ENCODE measurements around the gene ATP5PO. TPM values are rescaled to one million over a fixed set of nuclear protein-coding genes. Genes with fewer than 3 reads are reported as not detected.
"Not testable (repeated sequence)": the region's sequence is repeated elsewhere in the genome, so short reads cannot be mapped to it uniquely, and the experiment has no call there.

Gene ATP5PO
- total RNA-seq, 1 experiment from 2014 or later = 310 TPM

- Histone ChIP-seq H3K27ac (ENCODE audit: low read length) (no peak overlapping the region), H3K4me2 (ENCODE audit: low read depth, low read length, poor library complexity, severe bottlenecking) (no peak overlapping the region), H2AFZ (ENCODE audit: low read length) (no peak overlapping the region), H4K20me1 (ENCODE audit: insufficient read depth, low read depth, low read length) (no peaks in the 10 kb centered on the region), H3K9me3 (ENCODE audit: low read length) (no peaks in the 10 kb centered on the region), H3K4me3 (ENCODE audit: low read length) (no peak overlapping the region), H3K79me2 (ENCODE audit: low read length) (no peaks in the 10 kb centered on the region), H3K4me1 (ENCODE audit: low read length) (no peaks in the 10 kb centered on the region), H3K27me3 (ENCODE audit: low read length) (no peaks in the 10 kb centered on the region), H3K36me3 (ENCODE audit: insufficient read depth, low read length) (no peaks in the 10 kb centered on the region), H3K9ac (ENCODE audit: low read length) (no peak overlapping the region), H3K9me2 (replicated peaks; ENCODE audit: insufficient read depth, low read length) (no peaks in the 10 kb centered on the region)
- DNase-seq = no peak
Observed at GRCh38 chr21:33866826-33867225, 48.8 kb downstream of the ATP5PO start.

GRCh38 chr21:33865996-33866575 is 49.5 kb downstream of the ATP5PO start:
- Histone ChIP-seq H3K4me2 (ENCODE audit: low read depth, low read length, poor library complexity, severe bottlenecking) (no peak overlapping the region), H4K20me1 (ENCODE audit: insufficient read depth, low read depth, low read length) (no peaks in the 10 kb centered on the region), H3K36me3 (ENCODE audit: insufficient read depth, low read length) (no peaks in the 10 kb centered on the region), H3K27ac (ENCODE audit: low read length) (no peak overlapping the region), H3K4me1 (ENCODE audit: low read length) (no peaks in the 10 kb centered on the region), H3K4me3 (ENCODE audit: low read length) (no peak overlapping the region), H3K27me3 (ENCODE audit: low read length) (no peaks in the 10 kb centered on the region), H3K9me2 (replicated peaks; ENCODE audit: insufficient read depth, low read length) (no peaks in the 10 kb centered on the region), H3K9me3 (ENCODE audit: low read length) (no peaks in the 10 kb centered on the region), H3K9ac (ENCODE audit: low read length) (no peak overlapping the region), H3K79me2 (ENCODE audit: low read length) (no peaks in the 10 kb centered on the region), H2AFZ (ENCODE audit: low read length) (no peak overlapping the region)
- DNase-seq = no peak

GRCh38 chr21:33865176-33865575 is 50.4 kb downstream of the ATP5PO start:
- no peaks in the 10 kb centered on the region for H3K4me1 ChIP-seq (ENCODE audit: low read length)
- DNase-seq = no peak
- H3K27me3 ChIP-seq (ENCODE audit: low read length) = no peaks in the 10 kb centered on the region
- no peaks in the 10 kb centered on the region for H3K79me2 ChIP-seq (ENCODE audit: low read length)
- no peak overlapping the region for H3K4me2 ChIP-seq (ENCODE audit: low read depth, low read length, poor library complexity, severe bottlenecking)
- H3K9me3 ChIP-seq (ENCODE audit: low read length) = no peaks in the 10 kb centered on the region
- H3K9ac ChIP-seq (ENCODE audit: low read length) = no peak overlapping the region
- H3K9me2 ChIP-seq (replicated peaks; ENCODE audit: insufficient read depth, low read length) = no peaks in the 10 kb centered on the region
- no peak overlapping the region for H3K27ac ChIP-seq (ENCODE audit: low read length)
- H4K20me1 ChIP-seq (ENCODE audit: insufficient read depth, low read depth, low read length) = no peaks in the 10 kb centered on the region
- H3K4me3 ChIP-seq (ENCODE audit: low read length) = no peak overlapping the region
- no peaks in the 10 kb centered on the region for H3K36me3 ChIP-seq (ENCODE audit: insufficient read depth, low read length)
- no peak overlapping the region for H2AFZ ChIP-seq (ENCODE audit: low read length)

- Histone ChIP-seq H4K20me1 (ENCODE audit: insufficient read depth, low read depth, low read length) (no peaks in the 10 kb centered on the region), H3K4me1 (ENCODE audit: low read length) (no peaks in the 10 kb centered on the region), H3K27me3 (ENCODE audit: low read length) (no peaks in the 10 kb centered on the region), H3K9me3 (ENCODE audit: low read length) (no peaks in the 10 kb centered on the region), H3K4me2 (ENCODE audit: low read depth, low read length, poor library complexity, severe bottlenecking) (no peak overlapping the region), H2AFZ (ENCODE audit: low read length) (no peak overlapping the region), H3K4me3 (ENCODE audit: low read length) (no peak overlapping the region), H3K9ac (ENCODE audit: low read length) (no peak overlapping the region), H3K27ac (ENCODE audit: low read length) (no peak overlapping the region), H3K36me3 (ENCODE audit: insufficient read depth, low read length) (no peaks in the 10 kb centered on the region), H3K9me2 (replicated peaks; ENCODE audit: insufficient read depth, low read length) (no peaks in the 10 kb centered on the region), H3K79me2 (ENCODE audit: low read length) (no peaks in the 10 kb centered on the region)
- DNase-seq = no peak
Observed at GRCh38 chr21:33864150-33864549, 51.5 kb downstream of the ATP5PO start.

GRCh38 chr21:33863191-33863590 is 52.4 kb downstream of the ATP5PO start:
- not testable (repeated sequence) for H4K20me1 ChIP-seq (ENCODE audit: insufficient read depth, low read depth, low read length); H3K27ac ChIP-seq (ENCODE audit: low read length); H3K79me2 ChIP-seq (ENCODE audit: low read length); H3K9ac ChIP-seq (ENCODE audit: low read length); H3K9me3 ChIP-seq (ENCODE audit: low read length); H3K4me2 ChIP-seq (ENCODE audit: low read depth, low read length, poor library complexity, severe bottlenecking); H3K36me3 ChIP-seq (ENCODE audit: insufficient read depth, low read length); H3K27me3 ChIP-seq (ENCODE audit: low read length); DNase-seq; H3K4me3 ChIP-seq (ENCODE audit: low read length); H3K9me2 ChIP-seq (replicated peaks; ENCODE audit: insufficient read depth, low read length); H2AFZ ChIP-seq (ENCODE audit: low read length); H3K4me1 ChIP-seq (ENCODE audit: low read length)

GRCh38 chr21:33861125-33861524 is 54.5 kb downstream of the ATP5PO start:
- H2AFZ ChIP-seq (ENCODE audit: low read length) = no peak overlapping the region
- no peaks in the 10 kb centered on the region for H3K27me3 ChIP-seq (ENCODE audit: low read length)
- no peak overlapping the region for H3K4me3 ChIP-seq (ENCODE audit: low read length)
- no peaks in the 10 kb centered on the region for H3K4me1 ChIP-seq (ENCODE audit: low read length)
- no peaks in the 10 kb centered on the region for H4K20me1 ChIP-seq (ENCODE audit: insufficient read depth, low read depth, low read length)
- H3K9ac ChIP-seq (ENCODE audit: low read length) = no peak overlapping the region
- H3K4me2 ChIP-seq (ENCODE audit: low read depth, low read length, poor library complexity, severe bottlenecking) = no peak overlapping the region
- H3K79me2 ChIP-seq (ENCODE audit: low read length) = no peaks in the 10 kb centered on the region
- no peaks in the 10 kb centered on the region for H3K9me2 ChIP-seq (replicated peaks; ENCODE audit: insufficient read depth, low read length)
- no peak overlapping the region for H3K27ac ChIP-seq (ENCODE audit: low read length)
- DNase-seq = no peak
- no peaks in the 10 kb centered on the region for H3K36me3 ChIP-seq (ENCODE audit: insufficient read depth, low read length)
- H3K9me3 ChIP-seq (ENCODE audit: low read length) = no peaks in the 10 kb centered on the region

GRCh38 chr21:33860332-33860879 is 55.2 kb downstream of the ATP5PO start:
- no peaks in the 10 kb centered on the region for H3K27me3 ChIP-seq (ENCODE audit: low read length)
- no peaks in the 10 kb centered on the region for H4K20me1 ChIP-seq (ENCODE audit: insufficient read depth, low read depth, low read length)
- no peak for DNase-seq
- no peak overlapping the region for H3K27ac ChIP-seq (ENCODE audit: low read length)
- no peak overlapping the region for H3K9ac ChIP-seq (ENCODE audit: low read length)
- H3K9me2 ChIP-seq (replicated peaks; ENCODE audit: insufficient read depth, low read length) = no peaks in the 10 kb centered on the region
- H3K4me3 ChIP-seq (ENCODE audit: low read length) = no peak overlapping the region
- no peaks in the 10 kb centered on the region for H3K79me2 ChIP-seq (ENCODE audit: low read length)
- no peak overlapping the region for H3K4me2 ChIP-seq (ENCODE audit: low read depth, low read length, poor library complexity, severe bottlenecking)
- H3K36me3 ChIP-seq (ENCODE audit: insufficient read depth, low read length) = no peaks in the 10 kb centered on the region
- no peaks in the 10 kb centered on the region for H3K4me1 ChIP-seq (ENCODE audit: low read length)
- no peaks in the 10 kb centered on the region for H3K9me3 ChIP-seq (ENCODE audit: low read length)
- no peak overlapping the region for H2AFZ ChIP-seq (ENCODE audit: low read length)

GRCh38 chr21:33859373-33860102 is 56.1 kb downstream of the ATP5PO start:
- H3K4me1 ChIP-seq (ENCODE audit: low read length) = peaks cover 6% of the 10 kb centered on the region
- H3K9me2 ChIP-seq (replicated peaks; ENCODE audit: insufficient read depth, low read length) = no peaks in the 10 kb centered on the region
- no peaks in the 10 kb centered on the region for H3K36me3 ChIP-seq (ENCODE audit: insufficient read depth, low read length)

More at GRCh38 chr21:33859373-33860102, 56.1 kb downstream of the ATP5PO start:
- Histone ChIP-seq H3K4me2 (ENCODE audit: low read depth, low read length, poor library complexity, severe bottlenecking) (no peak overlapping the region), H3K27ac (ENCODE audit: low read length) (no peak overlapping the region), H3K27me3 (ENCODE audit: low read length) (no peaks in the 10 kb centered on the region), H3K9ac (ENCODE audit: low read length) (no peak overlapping the region), H2AFZ (ENCODE audit: low read length) (no peak overlapping the region), H3K4me3 (ENCODE audit: low read length) (no peak overlapping the region), H3K79me2 (ENCODE audit: low read length) (no peaks in the 10 kb centered on the region), H4K20me1 (ENCODE audit: insufficient read depth, low read depth, low read length) (no peaks in the 10 kb centered on the region), H3K9me3 (ENCODE audit: low read length) (no peaks in the 10 kb centered on the region)
- no peak for DNase-seq

All from Karpas-422 (cell line).